DLD1 (cell line): Measurements from ENCODE around the gene ELP4.

ENCODE experiments used
- in situ Hi-C: cut with HindIII; loops from 2 replicates; pipeline ENCODE4 v1.10.0; 2017; ENCODE audit warnings: low sequenced_read_pairs

ELP4 gene

DNA sequence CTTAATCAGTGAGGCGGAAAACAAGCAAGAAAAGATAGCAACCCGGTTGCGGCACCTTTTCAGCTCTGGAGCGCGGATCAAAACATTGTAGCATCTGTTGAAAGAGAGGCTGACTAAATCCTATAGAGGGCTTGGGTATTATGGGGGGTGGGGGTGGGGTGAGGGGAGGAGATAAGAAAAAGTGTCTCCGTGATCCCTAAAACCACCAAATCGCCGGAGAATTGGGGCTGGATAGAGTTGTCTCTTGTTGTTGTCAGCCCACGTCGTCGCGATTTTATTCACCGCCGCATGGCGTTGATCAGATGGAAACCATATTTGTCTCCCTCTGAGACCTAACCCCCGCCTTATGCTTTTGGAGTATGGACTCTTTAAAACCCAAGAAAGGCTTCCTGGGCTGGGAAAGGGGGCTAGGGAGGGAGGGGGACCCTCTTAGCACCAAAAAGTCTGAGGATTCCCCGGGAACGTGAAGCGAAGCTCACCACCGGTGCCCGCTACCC lies 288.5 kb downstream of the ELP4 start:
- in situ Hi-C loops, result no loop called here

- in situ Hi-C loops, result no loop called here
These were observed 289.2 kb downstream of the ELP4 start for GRCh38 chr11:31798554-31799434.

DNA sequence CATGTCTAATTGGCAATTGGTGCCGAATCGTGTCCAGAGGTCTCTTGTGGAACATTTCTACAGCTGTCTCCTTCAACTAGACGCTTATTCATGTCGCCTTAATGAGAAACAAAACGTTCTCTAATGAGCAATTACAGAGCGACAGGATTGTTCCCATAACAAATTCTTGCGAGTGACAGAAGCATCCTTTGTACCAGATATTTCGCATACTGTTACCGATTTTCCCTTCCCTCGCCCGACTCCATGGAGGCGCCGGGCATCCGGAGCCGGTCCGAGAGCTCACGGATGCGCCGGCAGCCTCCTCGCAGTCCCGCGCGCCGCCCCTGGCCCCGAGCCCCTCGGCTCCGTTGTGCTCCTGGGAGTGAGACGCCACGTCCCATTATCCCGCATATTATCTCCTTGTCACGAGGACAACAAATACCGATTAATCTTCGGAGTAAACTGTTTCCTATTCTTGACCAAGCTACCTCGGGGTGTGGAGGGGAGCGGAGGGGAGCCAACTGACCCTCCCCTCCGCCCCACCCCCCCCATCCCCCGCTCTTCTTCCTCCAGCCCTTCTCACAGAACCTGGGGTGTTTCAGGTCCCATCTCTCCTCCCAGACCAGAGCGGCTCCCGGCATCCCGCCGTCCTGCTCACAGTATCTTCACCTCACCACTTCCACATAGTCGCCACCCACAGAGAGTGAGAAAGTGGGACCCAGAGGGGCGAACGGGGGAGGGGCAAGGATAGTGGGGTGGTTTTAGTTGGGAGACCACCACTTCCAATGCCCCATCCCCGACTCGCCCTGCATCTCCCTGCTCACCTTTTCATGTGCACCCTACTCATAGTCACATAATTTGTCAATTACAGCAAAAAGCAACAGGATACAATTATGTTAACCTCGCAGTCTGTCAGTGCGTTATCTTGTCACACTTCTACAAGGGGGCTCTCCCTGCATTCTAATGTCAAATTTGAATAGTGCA lies 290.1 kb downstream of the ELP4 start:
- in situ Hi-C loops, result no loop called here

DNA sequence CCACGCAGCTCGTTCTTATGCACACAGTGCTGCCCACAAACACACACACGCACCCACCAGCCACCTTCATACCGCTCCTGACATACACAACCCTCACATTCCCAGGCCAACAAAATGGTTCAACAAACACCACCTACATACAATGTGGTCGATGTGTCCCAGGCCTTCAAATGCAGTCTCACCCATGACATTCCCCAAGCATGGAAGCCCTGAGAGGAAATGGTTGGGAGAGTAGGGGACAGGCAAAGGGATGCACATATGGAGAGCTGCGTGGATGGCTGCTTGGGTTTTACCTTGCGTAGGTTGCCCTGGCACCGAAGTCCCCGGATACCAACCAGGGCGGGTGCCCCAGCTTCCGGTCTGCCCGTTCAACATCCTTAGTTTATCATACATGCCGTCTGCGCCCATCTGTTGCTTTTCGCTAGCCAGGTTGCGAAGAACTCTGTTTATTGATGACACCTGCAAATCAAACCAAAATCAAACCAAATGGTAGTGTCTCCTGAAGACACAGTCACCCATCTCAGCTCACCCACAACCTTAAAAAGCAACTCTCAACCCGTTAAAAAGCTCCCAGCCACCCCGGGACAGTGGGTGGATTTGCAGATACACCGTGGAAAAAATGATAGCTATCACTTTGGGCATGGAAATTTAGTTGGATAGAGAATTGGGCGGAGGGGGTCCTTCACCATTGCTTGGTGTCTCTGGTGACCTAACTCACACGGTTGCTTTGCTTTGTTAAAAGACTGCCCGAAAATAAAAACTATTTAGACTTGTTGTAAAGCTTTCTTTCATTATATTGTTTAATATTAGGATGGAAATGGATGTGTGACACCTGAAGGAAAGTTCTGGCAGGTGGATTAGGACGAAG lies 291.1 kb downstream of the ELP4 start:
- in situ Hi-C loops, result no loop called here

GRCh38 chr11:31801298-31801702 lies 291.7 kb downstream of the ELP4 start:
- in situ Hi-C loops, result no loop called here

GRCh38 chr11:31802000-31802551 lies 292.5 kb downstream of the ELP4 start:
- in situ Hi-C loops, result no loop called here

GRCh38 chr11:31802609-31802989 lies 293.0 kb downstream of the ELP4 start:
- in situ Hi-C loops, result no loop called here

- in situ Hi-C loops, result no loop called here
These were observed 293.6 kb downstream of the ELP4 start for GRCh38 chr11:31802990-31803812.

DNA sequence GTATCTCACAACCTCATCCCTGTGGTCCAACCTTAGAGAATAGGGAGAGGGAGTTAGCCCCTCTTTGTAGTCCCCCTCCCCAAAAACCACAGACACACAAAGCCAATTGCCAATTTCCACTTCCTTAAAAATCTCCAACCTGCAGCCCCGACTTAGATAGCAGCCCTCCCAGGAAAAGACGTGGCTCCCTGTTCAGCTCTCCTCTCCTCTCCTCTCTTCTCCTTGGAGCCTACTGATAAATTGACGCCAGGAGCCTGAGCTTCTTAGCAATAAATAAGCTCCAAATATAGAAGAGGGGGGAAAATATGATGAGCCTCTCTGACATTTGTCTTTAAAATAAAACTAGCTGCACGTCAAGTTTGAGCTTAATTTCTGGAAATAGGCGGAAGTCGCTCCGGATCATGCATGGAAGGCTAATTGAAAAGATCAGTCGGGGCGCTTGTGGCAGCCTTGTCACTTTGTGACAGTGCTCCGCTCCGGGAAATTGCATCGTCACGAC lies 294.3 kb downstream of the ELP4 start:
- in situ Hi-C loops, result no loop called here

GRCh38 chr11:31804312-31805036 lies 294.9 kb downstream of the ELP4 start:
- in situ Hi-C loops, result no loop called here

- in situ Hi-C loops, result no loop called here
These were observed 295.6 kb downstream of the ELP4 start for GRCh38 chr11:31805037-31805628.

- in situ Hi-C loops, result no loop called here
These were observed 296.1 kb downstream of the ELP4 start for GRCh38 chr11:31805629-31806185.

DNA sequence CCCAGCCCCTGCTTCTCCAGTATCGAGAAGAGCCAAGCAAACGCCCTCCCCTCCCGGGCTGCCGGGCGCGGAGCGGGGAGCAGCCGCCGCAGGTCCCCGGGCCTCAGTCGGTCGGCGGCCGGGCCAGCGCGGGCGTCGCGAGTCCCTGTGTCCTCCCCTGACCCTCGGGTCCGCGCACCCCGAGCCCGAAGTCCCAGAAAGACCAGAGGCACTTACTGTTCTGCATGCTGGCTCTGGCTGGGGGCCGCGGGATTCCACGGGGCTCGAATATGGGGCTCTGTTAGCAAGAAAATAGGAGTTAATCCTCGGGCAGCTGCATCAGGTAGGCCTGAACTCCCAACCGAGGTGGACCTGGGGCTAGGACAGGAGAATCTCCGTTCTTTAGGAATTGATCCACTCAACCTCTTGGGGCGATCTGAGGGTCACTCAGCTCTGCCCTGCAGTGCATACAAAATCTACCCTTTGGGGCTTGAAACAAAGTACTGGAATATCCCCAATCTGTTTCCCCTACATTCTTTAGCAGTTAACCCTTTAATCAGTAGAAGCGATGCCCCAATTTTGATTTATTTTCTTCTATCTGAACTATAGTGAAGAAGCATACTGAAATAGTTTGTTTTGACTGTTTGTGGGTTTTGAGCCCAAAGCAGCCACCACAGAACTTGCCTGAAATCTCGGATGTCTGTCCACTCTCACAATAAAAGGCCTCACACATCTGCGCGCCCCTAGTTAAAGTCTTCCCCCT lies 296.8 kb downstream of the ELP4 start:
- in situ Hi-C loops, result no loop called here

DNA sequence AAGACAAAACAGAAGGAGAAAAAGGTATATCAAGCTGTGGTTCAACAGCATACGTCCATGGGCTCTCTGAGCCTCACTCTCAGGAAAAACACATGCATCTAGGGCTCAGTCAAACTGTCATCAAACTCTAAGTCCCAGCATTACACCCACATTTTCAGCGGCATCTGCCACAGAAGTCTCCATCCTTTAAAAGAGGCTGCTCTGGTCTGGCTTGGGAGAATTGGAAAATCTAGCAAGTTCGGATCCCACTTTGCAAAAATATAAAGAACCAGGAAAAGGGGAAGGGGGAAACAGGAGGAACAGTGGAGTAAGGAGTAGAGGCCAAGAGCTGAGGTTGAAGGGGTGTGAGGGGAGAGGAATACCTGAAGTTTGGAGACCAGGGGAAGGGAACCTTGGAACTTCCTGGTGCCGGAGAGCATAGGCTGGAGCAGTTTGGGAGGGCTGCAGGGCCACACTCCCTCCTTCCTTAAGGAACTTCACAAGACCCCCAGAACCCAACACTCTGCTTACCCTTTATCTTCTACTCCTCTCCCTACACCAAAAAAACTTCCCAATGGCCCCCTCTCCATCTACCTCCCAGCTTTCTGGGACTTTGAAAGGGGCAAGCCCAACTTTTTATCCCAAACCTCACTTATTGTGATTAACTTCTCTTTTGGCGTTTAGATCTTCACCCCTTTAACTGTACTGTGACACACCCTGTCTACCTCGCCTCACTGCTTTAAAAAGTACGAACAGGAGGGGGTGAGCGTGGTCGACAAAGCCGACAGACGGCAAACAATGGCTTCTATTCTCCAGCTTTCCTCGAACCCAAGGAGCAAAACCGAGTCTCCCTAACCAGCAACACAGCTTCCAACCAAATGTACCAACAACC lies 297.6 kb downstream of the ELP4 start:
- in situ Hi-C loops, result no loop called here

DNA sequence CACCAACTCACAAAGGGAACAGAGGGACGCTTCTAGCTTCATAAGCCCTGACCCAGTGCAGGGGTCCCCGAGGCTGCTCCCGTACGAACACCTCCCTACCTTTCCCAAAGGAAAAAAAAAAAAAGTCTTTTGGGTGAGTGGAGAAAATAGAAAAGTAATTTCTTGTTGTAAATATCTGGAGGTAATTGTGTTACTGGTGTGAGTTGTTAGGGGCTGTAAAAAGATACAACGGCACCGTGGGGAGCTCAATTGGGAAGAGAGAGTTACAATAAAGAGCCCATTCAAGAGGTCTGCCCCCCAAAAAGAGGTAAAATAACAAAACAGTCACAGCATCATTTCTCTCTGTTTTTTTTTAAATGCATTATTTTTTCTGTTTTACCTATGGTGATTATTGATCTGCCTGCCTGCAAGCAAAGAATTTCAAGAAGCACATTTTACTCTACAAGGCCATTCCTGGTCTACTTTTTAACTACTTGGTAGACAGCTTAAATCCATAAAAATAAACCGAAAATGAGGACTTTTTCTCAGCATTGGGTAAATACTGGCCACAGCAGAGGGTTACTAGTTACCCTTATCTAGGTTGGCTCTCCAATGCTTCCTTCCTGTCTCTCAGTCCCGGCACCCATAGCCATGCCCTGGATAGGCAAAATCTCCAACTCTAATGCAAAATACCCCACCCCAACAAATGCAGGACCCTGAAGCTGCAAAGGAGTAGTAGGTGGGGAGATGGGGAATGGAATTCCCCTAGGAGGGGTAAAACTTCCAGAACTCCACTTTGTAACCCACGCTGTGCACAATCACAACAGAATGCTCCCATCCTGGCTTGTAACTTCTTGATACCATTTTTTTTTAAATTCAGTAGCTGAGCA lies 298.5 kb downstream of the ELP4 start:
- in situ Hi-C loops, result no loop called here
